ENCODE measurements around the gene MSMO1. TPM values are rescaled to one million over a fixed set of nuclear protein-coding genes. Genes with fewer than 3 reads are reported as not detected.

The MSMO1 gene
- total and polyA plus RNA-seq, 11 donors = 6.0 to 28.4 (median 13.2) TPM

GRCh38 chr4:165302658-165303057, 24.8 kb upstream of the MSMO1 start:
- H3K36me3 ChIP-seq = peaks cover 0 to 28% (median 9%) of the 10 kb centered on the region in 9 donors
- intact Hi-C loops (cut with DNase I) = no loop called here
- TF ChIP-seq POLR2A (IDR thresholded peaks at IDR 0.05) (no peak), CTCF (IDR thresholded peaks at IDR 0.05) (no peak)
- H3K4me3 ChIP-seq = no peak overlapping the region
- no peaks in the 10 kb centered on the region for H3K27me3 ChIP-seq
- no peak overlapping the region for H3K27ac ChIP-seq
- 93 to 99% (median 96%) methylated on average over 1 of the region's 1 CpG for WGBS, 4 donors
- H3K4me1 ChIP-seq = peaks cover 0 to 34% (median 0%) of the 10 kb centered on the region in 12 donors
- DNase-seq (no peak), ATAC-seq (no peak)
- no peaks in the 10 kb centered on the region for H3K9me3 ChIP-seq

GRCh38 chr4:165308166-165308565, 19.3 kb upstream of the MSMO1 start:
- no peak overlapping the region for H3K27ac ChIP-seq
- intact Hi-C loops (cut with DNase I) = no loop called here
- DNase-seq (no peak), ATAC-seq (no peak)
- no peaks in the 10 kb centered on the region for H3K9me3 ChIP-seq
- H3K36me3 ChIP-seq = peaks cover 0 to 38% (median 16%) of the 10 kb centered on the region in 9 donors
- TF ChIP-seq POLR2A (IDR thresholded peaks at IDR 0.05) (no peak), CTCF (IDR thresholded peaks at IDR 0.05) (no peak)
- H3K4me1 ChIP-seq = peaks cover 0 to 8% (median 0%) of the 10 kb centered on the region in 12 donors
- H3K4me3 ChIP-seq = no peak overlapping the region
- H3K27me3 ChIP-seq = no peaks in the 10 kb centered on the region
- 66 to 74% (median 69%) methylated on average over 1 of the region's 1 CpG for WGBS, 4 donors

DNA sequence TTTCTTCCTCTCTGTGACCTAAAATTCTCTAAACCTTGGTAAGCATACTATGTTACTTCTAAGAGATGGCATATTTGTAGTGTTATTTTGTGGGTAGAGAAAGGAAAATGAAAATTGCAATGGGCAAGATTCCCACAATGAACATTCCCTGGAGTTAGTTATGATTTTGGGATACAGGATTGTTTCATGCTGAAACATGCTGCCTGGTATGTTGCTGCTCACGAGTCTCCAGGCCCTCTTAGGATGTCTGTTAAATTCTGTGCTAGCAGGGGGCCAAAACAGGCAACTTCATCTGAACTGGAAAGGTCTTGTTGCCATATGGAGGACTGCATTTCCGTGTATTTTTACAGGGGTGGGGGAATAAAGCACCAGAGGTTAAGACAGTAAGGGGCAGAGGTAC, 18.9 kb upstream of the MSMO1 start:
- DNase-seq (no peak), ATAC-seq (no peak)
- Histone ChIP-seq H3K27me3 (no peaks in the 10 kb centered on the region), H3K4me1 (peaks cover 0 to 8% (median 0%) of the 10 kb centered on the region in 12 donors), H3K27ac (no peak overlapping the region), H3K36me3 (peaks cover 0 to 40% (median 19%) of the 10 kb centered on the region in 9 donors), H3K9me3 (no peaks in the 10 kb centered on the region), H3K4me3 (no peak overlapping the region)
- 85 to 94% (median 90%) methylated on average over 2 of the region's 2 CpGs for WGBS, 4 donors
- intact Hi-C loops (cut with DNase I) = no loop called here
- no peak for TF ChIP-seq POLR2A (IDR thresholded peaks at IDR 0.05)
- TF ChIP-seq CTCF (IDR thresholded peaks at IDR 0.05) = no peak

DNA sequence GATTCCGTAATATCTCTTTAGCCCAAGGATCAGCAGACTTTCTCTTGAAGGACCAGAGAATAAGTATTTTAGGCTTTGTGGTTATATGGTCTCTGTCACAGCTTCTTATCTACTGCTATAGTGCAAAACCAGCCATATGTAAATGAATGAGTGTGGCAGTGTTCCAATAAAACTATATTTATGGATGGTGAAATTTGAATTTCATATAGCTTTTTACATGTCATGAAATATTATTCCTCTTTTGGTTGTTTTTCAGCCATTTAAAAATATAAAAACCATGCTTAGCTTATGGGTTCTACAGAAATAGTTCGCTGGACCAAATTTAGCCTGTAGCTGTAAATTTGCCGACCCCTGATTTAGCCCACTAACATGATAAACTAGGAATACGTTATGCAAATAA, 18.0 kb upstream of the MSMO1 start:
- WGBS, 4 donors = 96 to 98% (median 97%) methylated on average over 4 of the region's 4 CpGs
- peaks cover 0 to 8% (median 0%) of the 10 kb centered on the region in 12 donors for H3K4me1 ChIP-seq
- ATAC-seq (no peak), DNase-seq (no peak)
- no peak overlapping the region for H3K27ac ChIP-seq
- H3K4me3 ChIP-seq = no peak overlapping the region
- no peak for TF ChIP-seq CTCF (IDR thresholded peaks at IDR 0.05)
- TF ChIP-seq POLR2A (IDR thresholded peaks at IDR 0.05) = no peak
- no peaks in the 10 kb centered on the region for H3K27me3 ChIP-seq
- intact Hi-C loops (cut with DNase I) = no loop called here
- H3K36me3 ChIP-seq = peaks cover 0 to 40% (median 26%) of the 10 kb centered on the region in 9 donors
- H3K9me3 ChIP-seq = no peaks in the 10 kb centered on the region

Measured in heart left ventricle (tissue), 16 donors.